OCI-LY7 (cell line): ENCODE results near the gene CDC123. TPM values are rescaled to one million over a fixed set of nuclear protein-coding genes. Genes with fewer than 3 reads are reported as not detected.
A peak's percentile ranks its signal among the peaks of the same experiment; 100 is the strongest.

Source experiments
- BruUV-seq: library from RNA; stranded (reverse); fragments of 400-500 nt; replicated peaks from 2 replicates; lab custom pipeline; 2021; lab: Mats Ljungman, UMichigan
- CTCF ChIA-PET: fragments of 300-600 bp; sonication (Branson Sonifier 250); formaldehyde crosslinking; loops from one replicate; lab custom pipeline; 2022; ENCODE audit warnings: antibody characterized with exemption; ENCODE audit not compliant: unreplicated experiment; lab: Charles Lee
- POLR2A ChIA-PET: fragments of 300-600 bp; sonication (Branson Sonifier 250); formaldehyde crosslinking; loops from one replicate; lab custom pipeline; 2022; ENCODE audit warnings: antibody characterized with exemption; lab: Charles Lee
- DNase-seq: peaks from one replicate; pipeline ENCODE4 v3.0.0-alpha.2; 2015; ENCODE audit warnings: low spot score
- H2AFZ ChIP-seq: fragments of 200-600 bp; sonication (generic), shearing (Covaris generic); 2 replicates; pipeline ENCODE4 v1.6.1; 2014; ENCODE audit warnings: mild to moderate bottlenecking, antibody characterized with exemption, low read length, moderate library complexity
- H3K27ac ChIP-seq: fragments of 200-600 bp; sonication (generic); 2 replicates; pipeline ENCODE4 v1.5.1; 2014; ENCODE audit warnings: mixed run types, low read depth, mild to moderate bottlenecking, moderate library complexity, low read length, inconsistent platforms; ENCODE audit not compliant: poor library complexity, severe bottlenecking
- H3K36me3 ChIP-seq: fragments of 200-600 bp; sonication (generic); 2 replicates; pipeline ENCODE4 v1.6.1; 2014; ENCODE audit warnings: mild to moderate bottlenecking, antibody characterized with exemption, low read length, moderate library complexity, mixed read lengths; ENCODE audit not compliant: insufficient read depth
- H3K4me1 ChIP-seq: fragments of 200-600 bp; sonication (generic); 2 replicates; pipeline ENCODE4 v1.5.1; 2014; ENCODE audit warnings: mild to moderate bottlenecking, low read length; ENCODE audit not compliant: insufficient read depth, poor library complexity, severe bottlenecking
- H3K4me2 ChIP-seq: fragments of 200-600 bp; sonication (generic); 2 replicates; pipeline ENCODE4 v1.6.1; 2014; ENCODE audit warnings: mild to moderate bottlenecking, low read length
- H3K4me3 ChIP-seq: fragments of 200-600 bp; sonication (generic); 2 replicates; pipeline ENCODE4 v1.5.1; 2014; ENCODE audit warnings: mild to moderate bottlenecking, low read depth, low read length; ENCODE audit not compliant: poor library complexity, severe bottlenecking
- H3K79me2 ChIP-seq: fragments of 200-600 bp; sonication (generic); 2 replicates; pipeline ENCODE4 v1.6.1; 2016; ENCODE audit warnings: low read depth, mild to moderate bottlenecking, low read length, moderate library complexity, mixed read lengths; ENCODE audit not compliant: insufficient read depth
- H3K9me2 ChIP-seq: fragments of 200-600 bp; sonication (generic); 2 replicates; pipeline ENCODE4 v1.6.1; 2016; ENCODE audit warnings: mild to moderate bottlenecking, low read length, mixed read lengths; ENCODE audit not compliant: insufficient read depth
- H3K9me3 ChIP-seq: fragments of 200-600 bp; sonication (generic); 2 replicates; pipeline ENCODE4 v1.6.1; 2014; ENCODE audit warnings: mild to moderate bottlenecking, mixed run types, low read length, mixed read lengths
- H4K20me1 ChIP-seq: fragments of 200-600 bp; sonication (generic); 2 replicates; pipeline ENCODE4 v1.6.1; 2014; ENCODE audit warnings: mild to moderate bottlenecking, antibody characterized with exemption, low read length, moderate library complexity, mixed read lengths; ENCODE audit not compliant: insufficient read depth
- EZH2phosphoT487 ChIP-seq: fragments of 200-600 bp; sonication (generic); IDR thresholded peaks from 2 replicates; pipeline ENCODE4 v1.6.1; 2018; ENCODE audit warnings: low read depth, borderline replicate concordance, mild to moderate bottlenecking, mixed run types, antibody characterized with exemption, low read length, moderate library complexity, mixed read lengths
- intact Hi-C: fragments of 100-400 bp; cut with micrococcal nuclease; formaldehyde crosslinking; loops from one replicate; pipeline ENCODE4 v1.10.0; 2022; ENCODE audit not compliant: unreplicated experiment
- total RNA-seq, 2 experiments: library from RNA; depleted of rRNA in 1 of 2; stranded (reverse); fragments of >200 nt in 1 of 2; shearing (Covaris generic) in 1 of 2; gene quantifications; 2 replicates each; pipeline ENCODE4 v1.2.3, GENCODE V29; 2014 to 2022
- TF ChIP-seq, protein P1 (sequence below): fragments of 200-600 bp; sonication (generic); conservative IDR thresholded peaks from 2 replicates; pipeline ENCODE4 v1.5.1; 2014; ENCODE audit warnings: mild to moderate bottlenecking, antibody characterized with exemption, low read length, moderate library complexity, mixed read lengths

Gene CDC123
- total RNA-seq, 2 experiments from 2014 or later = 128 to 168 TPM

DNA sequence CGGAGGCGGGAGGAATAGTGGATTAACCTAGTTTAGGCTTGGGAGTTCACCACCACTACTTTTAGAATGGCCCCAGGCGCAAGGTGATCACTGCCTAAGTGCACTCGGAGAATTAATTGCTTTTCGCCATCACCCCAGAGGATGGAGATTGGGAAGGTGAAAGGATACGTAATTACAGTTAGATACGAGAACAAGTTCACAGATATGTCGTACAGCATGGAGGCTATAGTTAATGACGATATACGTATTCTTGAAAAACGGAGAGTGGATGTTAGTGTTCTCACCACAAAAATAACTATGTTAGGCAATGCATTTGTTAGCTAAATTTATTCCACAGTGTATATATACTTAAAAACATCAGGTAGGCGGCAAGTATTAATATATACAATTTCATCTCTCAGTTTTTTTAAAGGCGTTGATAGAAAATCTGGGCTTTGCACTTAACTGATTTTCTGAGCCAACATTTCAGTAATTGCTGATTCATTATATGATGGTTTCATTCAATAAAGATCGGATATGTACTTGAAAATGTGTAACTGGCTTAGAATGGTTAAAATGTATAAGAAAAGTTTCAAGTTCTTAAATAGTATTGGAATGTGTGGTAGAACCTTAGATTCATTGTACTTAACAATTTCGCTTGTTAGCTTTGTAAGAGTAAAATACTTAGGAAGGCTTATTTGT, 683 bp downstream of the CDC123 start:
- intact Hi-C loops = loop anchor here (5.0 to 10.0 kb wide), 5 partner anchors 122 to 1148 kb away; partner anchors contain the start of genes SEPHS1 and UPF2
- no peak for DNase-seq
- H2AFZ ChIP-seq = peak overlapping the region; percentile 80
- no peaks in the 10 kb centered on the region for H3K9me3 ChIP-seq
- no peaks in the 10 kb centered on the region for H3K9me2 ChIP-seq
- H3K4me1 ChIP-seq = peaks cover 34% of the 10 kb centered on the region
- peaks cover 54% of the 10 kb centered on the region for H3K36me3 ChIP-seq
- BruUV-seq = TSS peak; percentile 75
- CTCF ChIA-PET = no interaction called here
- peaks cover 92% of the 10 kb centered on the region for H3K79me2 ChIP-seq
- H4K20me1 ChIP-seq = peaks cover 22% of the 10 kb centered on the region; the same call in 1 of the 2 replicates
- POLR2A ChIA-PET = interaction anchor here (1.1 to 2.0 kb wide), 3 partner anchors 18 to 144 kb away, joined by 4 to 10 read pairs (median 4); no protein-coding TSS in a partner anchor
- no peak for TF ChIP-seq EZH2phosphoT487
- TF ChIP-seq, protein P1, sequence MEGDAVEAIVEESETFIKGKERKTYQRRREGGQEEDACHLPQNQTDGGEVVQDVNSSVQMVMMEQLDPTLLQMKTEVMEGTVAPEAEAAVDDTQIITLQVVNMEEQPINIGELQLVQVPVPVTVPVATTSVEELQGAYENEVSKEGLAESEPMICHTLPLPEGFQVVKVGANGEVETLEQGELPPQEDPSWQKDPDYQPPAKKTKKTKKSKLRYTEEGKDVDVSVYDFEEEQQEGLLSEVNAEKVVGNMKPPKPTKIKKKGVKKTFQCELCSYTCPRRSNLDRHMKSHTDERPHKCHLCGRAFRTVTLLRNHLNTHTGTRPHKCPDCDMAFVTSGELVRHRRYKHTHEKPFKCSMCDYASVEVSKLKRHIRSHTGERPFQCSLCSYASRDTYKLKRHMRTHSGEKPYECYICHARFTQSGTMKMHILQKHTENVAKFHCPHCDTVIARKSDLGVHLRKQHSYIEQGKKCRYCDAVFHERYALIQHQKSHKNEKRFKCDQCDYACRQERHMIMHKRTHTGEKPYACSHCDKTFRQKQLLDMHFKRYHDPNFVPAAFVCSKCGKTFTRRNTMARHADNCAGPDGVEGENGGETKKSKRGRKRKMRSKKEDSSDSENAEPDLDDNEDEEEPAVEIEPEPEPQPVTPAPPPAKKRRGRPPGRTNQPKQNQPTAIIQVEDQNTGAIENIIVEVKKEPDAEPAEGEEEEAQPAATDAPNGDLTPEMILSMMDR = no peak
- H3K4me2 ChIP-seq = peak overlapping the region; percentile 96
- H3K4me3 ChIP-seq = peak overlapping the region; percentile 97
- H3K27ac ChIP-seq = peak overlapping the region; percentile 88

DNA sequence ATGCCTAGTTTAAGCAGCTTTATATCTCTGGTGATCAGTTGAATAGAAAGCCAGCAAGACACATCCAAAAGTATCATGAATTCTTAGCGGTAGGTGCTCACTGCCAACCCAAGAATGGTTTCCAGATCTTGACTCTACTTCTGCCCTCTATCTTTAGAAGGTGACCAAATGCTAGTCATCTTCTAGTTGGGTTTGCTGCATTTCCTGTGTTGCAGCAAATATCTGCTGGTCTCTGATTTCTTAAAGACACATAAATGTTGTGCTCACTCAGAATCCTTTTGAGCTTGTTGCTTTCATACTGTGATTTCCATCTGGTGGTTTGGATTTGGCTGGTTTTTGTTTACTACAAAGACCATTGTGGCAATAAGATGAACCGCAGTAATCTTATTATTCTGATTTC, 2.2 kb downstream of the CDC123 start:
- no peak for TF ChIP-seq EZH2phosphoT487
- TF ChIP-seq, protein P1 = peak; percentile 37
- BruUV-seq = no TSS peak
- H3K79me2 ChIP-seq = peaks cover 90% of the 10 kb centered on the region
- CTCF ChIA-PET = no interaction called here
- H3K4me3 ChIP-seq = peak overlapping the region; percentile 97
- peaks cover 58% of the 10 kb centered on the region for H3K36me3 ChIP-seq
- peak overlapping the region; percentile 96 for H3K4me2 ChIP-seq
- no peaks in the 10 kb centered on the region for H3K9me3 ChIP-seq
- peaks cover 26% of the 10 kb centered on the region for H3K4me1 ChIP-seq
- no peak overlapping the region for H2AFZ ChIP-seq
- POLR2A ChIA-PET = interaction anchor here (1.5 kb wide), 1 partner anchor 23 kb away, joined by 3 read pairs; no protein-coding TSS in a partner anchor
- peak; percentile 51 for DNase-seq
- peaks cover 22% of the 10 kb centered on the region; the same call in 1 of the 2 replicates for H4K20me1 ChIP-seq
- H3K9me2 ChIP-seq = no peaks in the 10 kb centered on the region
- intact Hi-C loops = loop anchor here (5.0 to 10.0 kb wide), 5 partner anchors 123 to 1147 kb away; partner anchors contain the start of genes SEPHS1 and UPF2
- H3K27ac ChIP-seq = peak overlapping the region; percentile 36
